Tibial nerve (tissue), 3 donors: ENCODE data around the gene MBNL2.

Experiments
- CTCF ChIP-seq, 5 experiments: fragments of 200-600 bp in 3 of 5; fragments of 450-650 bp in 2 of 5; sonication (generic) in 3 of 5; IDR thresholded peaks; one replicate each; pipeline ENCODE4 v1.5.1; 2016 to 2019; ENCODE audit warnings: antibody characterized with exemption in 5 of 5, mild to moderate bottlenecking in 3 of 5, moderate library complexity in 2 of 5
- POLR2A ChIP-seq, 2 donors: fragments of 450-650 bp; IDR thresholded peaks; one replicate each; pipeline ENCODE4 v1.6.1; 2017; ENCODE audit warnings: antibody characterized with exemption in 2 of 2, mild to moderate bottlenecking in 2 of 2, moderate library complexity in 2 of 2

- TF ChIP-seq CTCF (IDR thresholded peaks at IDR 0.05): no peak
- no peak for TF ChIP-seq POLR2A (IDR thresholded peaks at IDR 0.05)
Measured at GRCh38 chr13:97287047-97287383, 64.9 kb downstream of the MBNL2 start.
